K562 (cell line): ENCODE data around the gene CCDC117. TPM values are rescaled to one million over a fixed set of nuclear protein-coding genes. Genes with fewer than 3 reads are reported as not detected.

Experiments
- CHD4 ChIP-seq: fragments of 200-600 bp; sonication (generic); IDR thresholded peaks from 3 replicates; pipeline ENCODE4 v1.6.1; 2012; ENCODE audit warnings: low read depth, mild to moderate bottlenecking, mixed read lengths, low read length, inconsistent platforms; ENCODE audit not compliant: insufficient read depth, insufficient replicate concordance, poor library complexity, severe bottlenecking
- FOXM1 ChIP-seq, 2 experiments: fragments of 450-650 bp in 1 of 2; sonication (generic) in 1 of 2; formaldehyde crosslinking in 1 of 2; IDR thresholded peaks; 2 replicates each; pipeline versions ENCODE4 v1.6.1 to v1.9.0; 2017 to 2022; ENCODE audit warnings: low read depth in 2 of 2, mild to moderate bottlenecking in 2 of 2, missing genetic modification reagents in 1 of 2, moderate library complexity in 1 of 2
- HMG20B ChIP-seq: fragments of 250-450 bp; sonication (Bioruptor Pico); IDR thresholded peaks from 2 replicates; pipeline ENCODE4 v1.5.0; 2021; ENCODE audit warnings: mild to moderate bottlenecking
- HNRNPK ChIP-seq: fragments of 200-400 bp; formaldehyde crosslinking; IDR thresholded peaks from one replicate; pipeline ENCODE4 v1.6.1; 2018; ENCODE audit warnings: mild to moderate bottlenecking, low read depth, low read length; ENCODE audit not compliant: poor library complexity, severe bottlenecking
- HNRNPL ChIP-seq: fragments of 200-400 bp; formaldehyde crosslinking; IDR thresholded peaks from 2 replicates; pipeline ENCODE4 v1.6.1; 2017; ENCODE audit warnings: low read depth, mild to moderate bottlenecking, low read length
- POLR2H ChIP-seq: IDR thresholded peaks from 2 replicates; pipeline ENCODE4 v1.6.1; 2016; ENCODE audit warnings: missing genetic modification characterization, low read depth, mild to moderate bottlenecking, control low read depth, missing compliant biosample characterization, moderate library complexity
- RBM22 ChIP-seq: fragments of 200-400 bp; formaldehyde crosslinking; IDR thresholded peaks from 2 replicates; pipeline ENCODE4 v1.6.1; 2018; ENCODE audit warnings: low read length, low read depth; ENCODE audit not compliant: poor library complexity, severe bottlenecking
- ZZZ3 ChIP-seq: fragments of 450-650 bp; IDR thresholded peaks from 2 replicates; pipeline ENCODE4 v1.6.1; 2016; ENCODE audit warnings: antibody characterized with exemption, mild to moderate bottlenecking, moderate library complexity
- polyA plus RNA-seq, 8 experiments: library from polyadenylated mRNA; depleted of rRNA in 4 of 8; stranded (reverse) in 5 of 8; unstranded in 3 of 8; fragments of >200 nt; fragmentation: Nextera tagmentation in 2 of 8; fragmentation: Illumina TruSeq in 1 of 8; extraction: Ambion mirVana in 2 of 8; extraction: Trizol in 1 of 8; gene quantifications; 2 replicates each; pipeline versions ENCODE4 v1.2.1 to v1.2.3, GENCODE V29; 2011 to 2014; ENCODE audit warnings: inconsistent platforms in 1 of 8, missing spikeins in 1 of 8
- total RNA-seq, 7 experiments: library from RNA; depleted of rRNA in 6 of 7; stranded (reverse); fragments of >200 nt in 6 of 7; fragmentation: Illumina TruSeq in 2 of 7; extraction: Trizol in 2 of 7; gene quantifications; 2 replicates each; pipeline versions ENCODE4 v1.2.1 to v1.2.3, GENCODE V29; 2011 to 2021; ENCODE audit warnings: low replicate concordance in 1 of 7
- TF ChIP-seq, protein P1 (sequence below): fragments of 250-450 bp; sonication (Bioruptor Pico); IDR thresholded peaks from 2 replicates; pipeline ENCODE4 v1.8.0; 2022; ENCODE audit warnings: moderate library complexity, mild to moderate bottlenecking, inconsistent platforms
- TF ChIP-seq, protein P2 (sequence below): fragments of 450-650 bp; IDR thresholded peaks from 2 replicates; pipeline ENCODE4 v1.6.1; 2016; ENCODE audit warnings: antibody characterized with exemption

The CCDC117 gene
- total and polyA plus RNA-seq, 9 of the 15 experiments (the other 6 are each of a cell fraction or from before 2014, with no cell fraction given): 5.7 to 23.3 (median 15.8) TPM

DNA sequence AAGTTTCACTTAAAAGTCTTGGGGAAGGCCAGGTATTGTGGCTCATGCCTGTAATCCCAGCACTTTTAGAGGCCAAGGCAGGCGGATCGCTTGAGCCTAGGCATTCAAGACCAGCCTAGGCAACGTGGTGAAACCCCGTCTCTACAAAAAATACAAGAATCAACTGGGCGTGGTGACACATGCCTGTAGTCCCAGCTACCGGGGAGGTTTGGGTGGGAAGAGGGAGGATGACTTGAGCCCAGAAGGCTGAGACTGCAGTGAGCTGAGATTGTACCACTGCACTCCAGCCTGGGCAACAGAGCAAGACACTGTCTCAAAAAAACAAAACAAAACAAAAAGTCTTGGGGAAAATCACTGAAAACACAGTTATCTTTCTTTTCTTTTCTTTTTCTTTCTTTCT is 43.2 kb downstream of the CCDC117 start (continued):
- no peak for TF ChIP-seq FOXM1 (IDR thresholded peaks at IDR 0.05; ENCODE audit: low read depth)
- TF ChIP-seq FOXM1 (CRISPR knock-in tag; IDR thresholded peaks at IDR 0.05; ENCODE audit: low read depth): no peak
- no peak for TF ChIP-seq ZZZ3
- TF ChIP-seq, protein P1, sequence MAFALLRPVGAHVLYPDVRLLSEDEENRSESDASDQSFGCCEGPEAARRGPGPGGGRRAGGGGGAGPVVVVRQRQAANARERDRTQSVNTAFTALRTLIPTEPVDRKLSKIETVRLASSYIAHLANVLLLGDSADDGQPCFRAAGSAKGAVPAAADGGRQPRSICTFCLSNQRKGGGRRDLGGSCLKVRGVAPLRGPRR (CRISPR knock-in tag): no peak
- TF ChIP-seq POLR2H (tag): no peak
- TF ChIP-seq HNRNPL: no peak
- TF ChIP-seq HMG20B (CRISPR knock-in tag): no peak
- no peak for TF ChIP-seq RBM22
- TF ChIP-seq CHD4: no peak
- no peak for TF ChIP-seq HNRNPK
- TF ChIP-seq, protein P2, sequence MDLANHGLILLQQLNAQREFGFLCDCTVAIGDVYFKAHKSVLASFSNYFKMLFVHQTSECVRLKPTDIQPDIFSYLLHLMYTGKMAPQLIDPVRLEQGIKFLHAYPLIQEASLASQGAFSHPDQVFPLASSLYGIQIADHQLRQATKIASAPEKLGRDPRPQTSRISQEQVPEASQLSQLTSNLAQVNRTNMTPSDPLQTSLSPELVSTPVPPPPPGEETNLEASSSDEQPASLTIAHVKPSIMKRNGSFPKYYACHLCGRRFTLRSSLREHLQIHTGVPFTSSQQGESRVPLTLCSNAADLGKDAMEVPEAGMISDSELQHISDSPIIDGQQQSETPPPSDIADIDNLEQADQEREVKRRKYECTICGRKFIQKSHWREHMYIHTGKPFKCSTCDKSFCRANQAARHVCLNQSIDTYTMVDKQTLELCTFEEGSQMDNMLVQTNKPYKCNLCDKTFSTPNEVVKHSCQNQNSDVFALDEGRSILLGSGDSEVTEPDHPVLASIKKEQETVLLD: no peak
